Measurements from ENCODE around the gene ARMC5. TPM values are rescaled to one million over a fixed set of nuclear protein-coding genes. Genes with fewer than 3 reads are reported as not detected.
A peak's percentile ranks its signal among the peaks of the same experiment; 100 is the strongest.

Gene ARMC5
- total RNA-seq, 1 experiment from 2014 or later = 11.3 TPM

DNA sequence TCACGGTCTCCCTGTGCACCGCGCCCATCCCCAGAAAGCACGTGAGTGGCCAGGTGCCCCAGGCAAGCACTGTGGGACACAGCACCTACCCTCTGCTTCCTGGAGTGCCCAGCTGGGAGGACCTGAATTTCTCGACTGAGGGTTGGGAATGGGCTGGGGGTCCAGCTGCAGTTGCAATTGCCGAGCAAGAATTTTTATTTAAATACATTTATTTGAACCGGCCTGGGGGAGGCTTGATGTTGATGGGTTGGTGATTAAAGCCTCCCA lies 29.9 kb downstream of the ARMC5 start:
- ChIA-PET CTCF (interaction anchor here (0.9 to 3.1 kb wide), 4 partner anchors 12 to 40 kb away, joined by 4 to 12 read pairs (median 8); no protein-coding TSS in a partner anchor), POLR2A (interaction anchor here (1.6 kb wide), 1 partner anchor 40 kb away, joined by 5 read pairs; no protein-coding TSS in a partner anchor)
- Mint-ChIP-seq H3K4me1 (peaks cover 8% of the 10 kb centered on the region), H3K4me3 (peak overlapping the region; percentile 78), H3K27me3 (ENCODE audit: low read depth) (peaks cover 66% of the 10 kb centered on the region), H3K36me3 (peaks cover 14% of the 10 kb centered on the region), H3K9me3 (no peaks in the 10 kb centered on the region), H3K27ac (no peak overlapping the region)
- ATAC-seq = no peak
- DNase-seq (ENCODE audit: low spot score) = no peak
- TF ChIP-seq, protein P1, sequence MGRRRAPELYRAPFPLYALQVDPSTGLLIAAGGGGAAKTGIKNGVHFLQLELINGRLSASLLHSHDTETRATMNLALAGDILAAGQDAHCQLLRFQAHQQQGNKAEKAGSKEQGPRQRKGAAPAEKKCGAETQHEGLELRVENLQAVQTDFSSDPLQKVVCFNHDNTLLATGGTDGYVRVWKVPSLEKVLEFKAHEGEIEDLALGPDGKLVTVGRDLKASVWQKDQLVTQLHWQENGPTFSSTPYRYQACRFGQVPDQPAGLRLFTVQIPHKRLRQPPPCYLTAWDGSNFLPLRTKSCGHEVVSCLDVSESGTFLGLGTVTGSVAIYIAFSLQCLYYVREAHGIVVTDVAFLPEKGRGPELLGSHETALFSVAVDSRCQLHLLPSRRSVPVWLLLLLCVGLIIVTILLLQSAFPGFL (CRISPR knock-in tag; IDR thresholded peaks at IDR 0.05; ENCODE audit: borderline replicate concordance) = no peak
- TF ChIP-seq SMAD3 (CRISPR knock-in tag; IDR thresholded peaks at IDR 0.05; ENCODE audit: borderline replicate concordance) = no peak
- TF ChIP-seq, protein P2, sequence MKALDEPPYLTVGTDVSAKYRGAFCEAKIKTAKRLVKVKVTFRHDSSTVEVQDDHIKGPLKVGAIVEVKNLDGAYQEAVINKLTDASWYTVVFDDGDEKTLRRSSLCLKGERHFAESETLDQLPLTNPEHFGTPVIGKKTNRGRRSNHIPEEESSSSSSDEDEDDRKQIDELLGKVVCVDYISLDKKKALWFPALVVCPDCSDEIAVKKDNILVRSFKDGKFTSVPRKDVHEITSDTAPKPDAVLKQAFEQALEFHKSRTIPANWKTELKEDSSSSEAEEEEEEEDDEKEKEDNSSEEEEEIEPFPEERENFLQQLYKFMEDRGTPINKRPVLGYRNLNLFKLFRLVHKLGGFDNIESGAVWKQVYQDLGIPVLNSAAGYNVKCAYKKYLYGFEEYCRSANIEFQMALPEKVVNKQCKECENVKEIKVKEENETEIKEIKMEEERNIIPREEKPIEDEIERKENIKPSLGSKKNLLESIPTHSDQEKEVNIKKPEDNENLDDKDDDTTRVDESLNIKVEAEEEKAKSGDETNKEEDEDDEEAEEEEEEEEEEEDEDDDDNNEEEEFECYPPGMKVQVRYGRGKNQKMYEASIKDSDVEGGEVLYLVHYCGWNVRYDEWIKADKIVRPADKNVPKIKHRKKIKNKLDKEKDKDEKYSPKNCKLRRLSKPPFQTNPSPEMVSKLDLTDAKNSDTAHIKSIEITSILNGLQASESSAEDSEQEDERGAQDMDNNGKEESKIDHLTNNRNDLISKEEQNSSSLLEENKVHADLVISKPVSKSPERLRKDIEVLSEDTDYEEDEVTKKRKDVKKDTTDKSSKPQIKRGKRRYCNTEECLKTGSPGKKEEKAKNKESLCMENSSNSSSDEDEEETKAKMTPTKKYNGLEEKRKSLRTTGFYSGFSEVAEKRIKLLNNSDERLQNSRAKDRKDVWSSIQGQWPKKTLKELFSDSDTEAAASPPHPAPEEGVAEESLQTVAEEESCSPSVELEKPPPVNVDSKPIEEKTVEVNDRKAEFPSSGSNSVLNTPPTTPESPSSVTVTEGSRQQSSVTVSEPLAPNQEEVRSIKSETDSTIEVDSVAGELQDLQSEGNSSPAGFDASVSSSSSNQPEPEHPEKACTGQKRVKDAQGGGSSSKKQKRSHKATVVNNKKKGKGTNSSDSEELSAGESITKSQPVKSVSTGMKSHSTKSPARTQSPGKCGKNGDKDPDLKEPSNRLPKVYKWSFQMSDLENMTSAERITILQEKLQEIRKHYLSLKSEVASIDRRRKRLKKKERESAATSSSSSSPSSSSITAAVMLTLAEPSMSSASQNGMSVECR (CRISPR knock-in tag; IDR thresholded peaks at IDR 0.05; ENCODE audit: borderline replicate concordance) = no peak
- TF ChIP-seq, protein P3, sequence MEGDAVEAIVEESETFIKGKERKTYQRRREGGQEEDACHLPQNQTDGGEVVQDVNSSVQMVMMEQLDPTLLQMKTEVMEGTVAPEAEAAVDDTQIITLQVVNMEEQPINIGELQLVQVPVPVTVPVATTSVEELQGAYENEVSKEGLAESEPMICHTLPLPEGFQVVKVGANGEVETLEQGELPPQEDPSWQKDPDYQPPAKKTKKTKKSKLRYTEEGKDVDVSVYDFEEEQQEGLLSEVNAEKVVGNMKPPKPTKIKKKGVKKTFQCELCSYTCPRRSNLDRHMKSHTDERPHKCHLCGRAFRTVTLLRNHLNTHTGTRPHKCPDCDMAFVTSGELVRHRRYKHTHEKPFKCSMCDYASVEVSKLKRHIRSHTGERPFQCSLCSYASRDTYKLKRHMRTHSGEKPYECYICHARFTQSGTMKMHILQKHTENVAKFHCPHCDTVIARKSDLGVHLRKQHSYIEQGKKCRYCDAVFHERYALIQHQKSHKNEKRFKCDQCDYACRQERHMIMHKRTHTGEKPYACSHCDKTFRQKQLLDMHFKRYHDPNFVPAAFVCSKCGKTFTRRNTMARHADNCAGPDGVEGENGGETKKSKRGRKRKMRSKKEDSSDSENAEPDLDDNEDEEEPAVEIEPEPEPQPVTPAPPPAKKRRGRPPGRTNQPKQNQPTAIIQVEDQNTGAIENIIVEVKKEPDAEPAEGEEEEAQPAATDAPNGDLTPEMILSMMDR (IDR thresholded peaks at IDR 0.05) = no peak

DNA sequence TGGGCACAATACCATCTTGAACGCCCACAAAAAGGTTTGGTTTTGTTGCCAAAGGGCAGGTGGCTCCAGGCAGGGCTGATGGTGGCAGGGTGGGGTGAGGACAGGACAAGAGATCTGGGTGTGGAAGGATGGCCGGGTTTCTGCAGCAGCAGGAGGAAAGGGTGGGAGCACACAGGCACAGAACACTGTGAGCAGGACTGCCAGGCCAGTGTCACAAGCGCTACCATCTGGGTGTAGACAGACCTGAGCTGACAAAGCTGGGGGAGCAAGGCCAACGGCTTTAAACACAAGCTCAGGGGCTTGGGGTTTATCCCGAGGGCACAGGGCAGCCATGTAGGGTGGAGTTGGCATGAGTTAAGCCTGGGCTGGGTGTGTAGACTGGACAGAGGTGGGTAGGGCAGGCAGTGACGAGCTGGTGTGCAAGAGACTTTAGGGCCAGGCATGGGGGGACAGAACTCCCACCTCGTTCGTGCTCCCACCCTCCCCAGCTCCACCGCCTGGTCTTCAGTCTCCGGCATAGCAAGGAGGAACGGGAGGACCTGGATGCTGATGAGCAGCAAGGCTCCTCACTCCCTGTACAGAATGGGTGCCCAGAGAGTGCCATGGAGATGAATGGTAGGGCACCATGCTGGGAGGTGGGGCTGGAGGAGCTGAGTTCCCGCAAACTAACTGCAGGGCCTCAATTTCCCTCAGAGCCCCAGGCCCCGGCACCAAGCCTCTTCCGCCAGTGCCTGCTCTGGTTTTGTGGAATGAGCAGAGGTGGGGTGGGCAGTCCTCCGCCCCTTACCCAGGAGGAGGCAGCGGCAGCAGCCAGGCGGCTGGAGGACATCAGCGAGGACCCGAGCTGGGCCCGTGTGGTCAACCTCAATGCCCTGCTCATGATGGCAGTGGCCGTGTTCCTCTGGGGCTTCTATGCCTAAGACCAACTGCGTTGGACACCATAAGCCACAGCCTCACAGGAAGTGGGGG lies 30.6 kb downstream of the ARMC5 start:
- H3K9me3 Mint-ChIP-seq = no peaks in the 10 kb centered on the region
- peaks cover 60% of the 10 kb centered on the region for H3K27me3 Mint-ChIP-seq (ENCODE audit: low read depth)
- peaks cover 14% of the 10 kb centered on the region for H3K36me3 Mint-ChIP-seq
- ChIA-PET POLR2A (interaction anchor here (1.6 kb wide), 1 partner anchor 40 kb away, joined by 5 read pairs; no protein-coding TSS in a partner anchor), CTCF (interaction anchor here (1.0 to 3.1 kb wide), 4 partner anchors 11 to 40 kb away, joined by 3 to 12 read pairs (median 8); no protein-coding TSS in a partner anchor)
- no peak for TF ChIP-seq SMAD4 (CRISPR knock-in tag; IDR thresholded peaks at IDR 0.05)
- no peak overlapping the region for H3K27ac Mint-ChIP-seq
- ATAC-seq = no peak
- no peak for DNase-seq (ENCODE audit: low spot score)
- H3K4me1 Mint-ChIP-seq = peaks cover under 1% of the 10 kb centered on the region; the same call in 1 of the 2 replicates
- 0 out of 2 replicates have a peak overlapping the region, but pooled peaks have one; percentile 16 for H3K4me3 Mint-ChIP-seq

DNA sequence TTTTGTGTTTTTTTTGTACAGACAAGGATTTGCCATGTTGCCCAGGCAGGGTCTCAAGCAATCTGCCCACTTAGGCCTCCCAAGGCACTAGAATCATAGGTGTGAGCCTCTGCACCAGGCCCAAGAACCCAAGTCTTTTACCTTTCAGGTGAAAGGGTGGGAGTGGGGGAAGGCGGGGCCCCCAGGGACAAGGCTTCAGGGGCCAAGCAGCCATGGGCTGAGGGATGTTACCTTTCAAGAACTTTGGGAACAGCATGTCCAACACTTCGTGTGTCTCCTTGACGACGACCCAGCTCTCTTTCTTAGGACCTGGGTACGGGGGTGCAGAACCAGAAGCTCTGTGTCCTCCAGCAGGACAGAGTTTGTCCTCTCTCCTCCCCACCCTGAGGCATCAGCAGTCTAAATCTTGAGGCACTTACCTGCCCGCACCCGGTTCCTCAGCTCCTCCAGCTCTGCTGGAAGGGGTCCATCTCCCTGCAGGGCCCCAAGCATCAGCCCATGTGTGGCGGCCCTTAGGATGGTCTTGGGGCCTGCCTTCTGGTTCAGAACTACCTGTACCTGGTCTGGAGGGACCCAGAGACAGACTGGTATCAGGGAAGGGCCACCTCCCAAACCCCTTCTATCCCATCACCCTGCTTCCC lies 32.6 kb downstream of the ARMC5 start:
- ATAC-seq (no peak), DNase-seq (ENCODE audit: low spot score) (no peak)
- ChIA-PET POLR2A (interaction anchor here (0.8 kb wide), 1 partner anchor 16 kb away, joined by 3 read pairs; the partner anchor contains the start of gene RUSF1), CTCF (interaction anchor here (0.9 kb wide), 1 partner anchor 36 kb away, joined by 3 read pairs; no protein-coding TSS in a partner anchor)
- Mint-ChIP-seq H3K27me3 (ENCODE audit: low read depth) (peaks cover 40% of the 10 kb centered on the region), H3K4me1 (no peaks in the 10 kb centered on the region), H3K4me3 (no peak overlapping the region), H3K36me3 (peaks cover 14% of the 10 kb centered on the region), H3K9me3 (no peaks in the 10 kb centered on the region), H3K27ac (no peak overlapping the region)
- TF ChIP-seq, protein P4, sequence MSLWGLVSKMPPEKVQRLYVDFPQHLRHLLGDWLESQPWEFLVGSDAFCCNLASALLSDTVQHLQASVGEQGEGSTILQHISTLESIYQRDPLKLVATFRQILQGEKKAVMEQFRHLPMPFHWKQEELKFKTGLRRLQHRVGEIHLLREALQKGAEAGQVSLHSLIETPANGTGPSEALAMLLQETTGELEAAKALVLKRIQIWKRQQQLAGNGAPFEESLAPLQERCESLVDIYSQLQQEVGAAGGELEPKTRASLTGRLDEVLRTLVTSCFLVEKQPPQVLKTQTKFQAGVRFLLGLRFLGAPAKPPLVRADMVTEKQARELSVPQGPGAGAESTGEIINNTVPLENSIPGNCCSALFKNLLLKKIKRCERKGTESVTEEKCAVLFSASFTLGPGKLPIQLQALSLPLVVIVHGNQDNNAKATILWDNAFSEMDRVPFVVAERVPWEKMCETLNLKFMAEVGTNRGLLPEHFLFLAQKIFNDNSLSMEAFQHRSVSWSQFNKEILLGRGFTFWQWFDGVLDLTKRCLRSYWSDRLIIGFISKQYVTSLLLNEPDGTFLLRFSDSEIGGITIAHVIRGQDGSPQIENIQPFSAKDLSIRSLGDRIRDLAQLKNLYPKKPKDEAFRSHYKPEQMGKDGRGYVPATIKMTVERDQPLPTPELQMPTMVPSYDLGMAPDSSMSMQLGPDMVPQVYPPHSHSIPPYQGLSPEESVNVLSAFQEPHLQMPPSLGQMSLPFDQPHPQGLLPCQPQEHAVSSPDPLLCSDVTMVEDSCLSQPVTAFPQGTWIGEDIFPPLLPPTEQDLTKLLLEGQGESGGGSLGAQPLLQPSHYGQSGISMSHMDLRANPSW (CRISPR knock-in tag; conservative IDR thresholded peaks at IDR 0.05; ENCODE audit: low read depth) = no peak
- TF ChIP-seq, protein P2 (CRISPR knock-in tag; IDR thresholded peaks at IDR 0.05; ENCODE audit: borderline replicate concordance) = no peak
- TF ChIP-seq, protein P1 (CRISPR knock-in tag; IDR thresholded peaks at IDR 0.05; ENCODE audit: borderline replicate concordance) = no peak
- TF ChIP-seq, protein P5, sequence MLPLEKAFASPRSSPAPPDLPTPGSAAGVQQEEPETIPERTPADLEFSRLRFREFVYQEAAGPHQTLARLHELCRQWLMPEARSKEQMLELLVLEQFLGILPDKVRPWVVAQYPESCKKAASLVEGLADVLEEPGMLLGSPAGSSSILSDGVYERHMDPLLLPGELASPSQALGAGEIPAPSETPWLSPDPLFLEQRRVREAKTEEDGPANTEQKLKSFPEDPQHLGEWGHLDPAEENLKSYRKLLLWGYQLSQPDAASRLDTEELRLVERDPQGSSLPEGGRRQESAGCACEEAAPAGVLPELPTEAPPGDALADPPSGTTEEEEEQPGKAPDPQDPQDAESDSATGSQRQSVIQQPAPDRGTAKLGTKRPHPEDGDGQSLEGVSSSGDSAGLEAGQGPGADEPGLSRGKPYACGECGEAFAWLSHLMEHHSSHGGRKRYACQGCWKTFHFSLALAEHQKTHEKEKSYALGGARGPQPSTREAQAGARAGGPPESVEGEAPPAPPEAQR (CRISPR knock-in tag; IDR thresholded peaks at IDR 0.05) = no peak
- TF ChIP-seq TEAD4 (CRISPR knock-in tag; IDR thresholded peaks at IDR 0.05) = no peak
